SK-N-SH (cell line): ENCODE data around the gene SRXN1. TPM values are rescaled to one million over a fixed set of nuclear protein-coding genes. Genes with fewer than 3 reads are reported as not detected.

Experiments used
- CTCF ChIA-PET: fragments of 300-600, 350-600 bp; formaldehyde crosslinking; extraction: SDS; loops from one replicate; lab custom pipeline; 2021; lab: Yijun Ruan, JAX
- POLR2A ChIA-PET: fragments of 350-600 bp; sonication (Branson Sonifier 250); formaldehyde crosslinking; extraction: SDS; loops from one replicate; lab custom pipeline; 2020; ENCODE audit warnings: antibody characterized with exemption, inconsistent platforms; lab: Yijun Ruan, JAX
- DNase-seq: peaks from one replicate; pipeline ENCODE4 v3.0.0; 2012
- H2AFZ ChIP-seq: fragments of 200-600 bp; sonication (generic); 2 replicates; pipeline ENCODE4 v1.8.1; 2016; ENCODE audit warnings: antibody characterized with exemption, mild to moderate bottlenecking, low read depth
- H3F3A ChIP-seq: fragments of 200-600 bp; sonication (generic); replicated peaks from 2 replicates; pipeline ENCODE3; 2016; ENCODE audit warnings: antibody characterized with exemption, mild to moderate bottlenecking; ENCODE audit not compliant: insufficient read depth
- H3K27ac ChIP-seq, 2 experiments: fragments of 200-500 bp in 1 of 2; fragments of 200-600 bp in 1 of 2; sonication (Bioruptor generic) in 1 of 2; sonication (generic), shearing (Covaris generic) in 1 of 2; 2 replicates each; pipeline versions ENCODE4 v1.5.1 to v1.6.1; 2014 to 2016; ENCODE audit warnings: low read depth in 2 of 2, inconsistent platforms in 1 of 2, low read length in 1 of 2, mild to moderate bottlenecking in 1 of 2, mixed read lengths in 1 of 2
- H3K27me3 ChIP-seq: fragments of 200-600 bp; sonication (generic), shearing (Covaris generic); 2 replicates; pipeline ENCODE4 v1.6.1; 2016; ENCODE audit warnings: mixed run types; ENCODE audit not compliant: insufficient read depth
- H3K36me3 ChIP-seq, 2 experiments: fragments of 200-500 bp in 1 of 2; fragments of 200-600 bp in 1 of 2; sonication (Bioruptor generic) in 1 of 2; sonication (generic) in 1 of 2; replicated peaks in 1 of 2; 2 replicates each; pipeline versions ENCODE3 to v1.5.1; 2014 to 2016; ENCODE audit warnings: low read length in 1 of 2, mild to moderate bottlenecking in 1 of 2; ENCODE audit not compliant: insufficient read depth in 2 of 2, control insufficient read depth in 1 of 2
- H3K4me1 ChIP-seq, 2 experiments: fragments of 200-500 bp in 1 of 2; fragments of 200-600 bp in 1 of 2; sonication (Bioruptor generic) in 1 of 2; sonication (generic), shearing (Covaris generic) in 1 of 2; 2 replicates each; pipeline versions ENCODE4 v1.5.1 to v1.6.1; 2014 to 2016; ENCODE audit warnings: low read depth in 1 of 2, low read length in 1 of 2, mixed run types in 1 of 2; ENCODE audit not compliant: insufficient read depth in 2 of 2, control insufficient read depth in 1 of 2
- H3K4me2 ChIP-seq: fragments of 200-600 bp; sonication (generic), shearing (Covaris generic); 2 replicates; pipeline ENCODE4 v1.6.1; 2017; ENCODE audit warnings: mixed run types
- H3K4me3 ChIP-seq, 2 experiments: fragments of 200-500 bp in 1 of 2; fragments of 200-600 bp in 1 of 2; sonication (Bioruptor generic) in 1 of 2; sonication (generic), shearing (Covaris generic) in 1 of 2; 2 replicates each; pipeline versions ENCODE4 v1.5.1 to v1.8.1; 2014 to 2016; ENCODE audit warnings: low read depth in 2 of 2, inconsistent platforms in 1 of 2, low read length in 1 of 2, mild to moderate bottlenecking in 1 of 2, mixed read lengths in 1 of 2, moderate library complexity in 1 of 2
- H3K79me2 ChIP-seq: fragments of 200-600 bp; sonication (generic); 2 replicates; pipeline ENCODE4 v1.8.1; 2017; ENCODE audit warnings: mild to moderate bottlenecking; ENCODE audit not compliant: insufficient read depth
- H3K9ac ChIP-seq: fragments of 200-600 bp; sonication (generic); 2 replicates; pipeline ENCODE4 v1.6.1; 2017; ENCODE audit warnings: mixed run types
- H3K9me2 ChIP-seq: fragments of 200-600 bp; sonication (generic); 2 replicates; pipeline ENCODE4 v1.6.1; 2017; ENCODE audit warnings: mixed run types
- H3K9me3 ChIP-seq: fragments of 200-600 bp; sonication (generic); 2 replicates; pipeline ENCODE4 v1.6.1; 2017; ENCODE audit warnings: mixed run types, mild to moderate bottlenecking, moderate library complexity
- H4K20me1 ChIP-seq: fragments of 200-600 bp; sonication (generic); 2 replicates; pipeline ENCODE4 v1.6.1; 2017; ENCODE audit warnings: mild to moderate bottlenecking, mixed run types; ENCODE audit not compliant: insufficient read depth
- CHD2 ChIP-seq: fragments of 150-350 bp; IDR thresholded peaks from 2 replicates; pipeline ENCODE4 v1.6.1; 2018; ENCODE audit warnings: low read length; ENCODE audit not compliant: partially characterized antibody
- CTCF ChIP-seq: fragments of 200-600 bp; sonication (generic); IDR thresholded peaks from 2 replicates; pipeline ENCODE4 v1.6.1; 2017; ENCODE audit warnings: antibody characterized with exemption, mild to moderate bottlenecking, moderate library complexity
- EP300 ChIP-seq, 2 experiments: IDR thresholded peaks; 2 replicates each; pipeline versions ENCODE4 v1.4.0 to v1.6.1; 2012; ENCODE audit warnings: borderline replicate concordance in 1 of 2, low read depth in 1 of 2, low read length in 1 of 2
- FOXJ3 ChIP-seq: sonication (generic); formaldehyde crosslinking; IDR thresholded peaks from 2 replicates; pipeline ENCODE4 v1.5.1; 2020; ENCODE audit warnings: mild to moderate bottlenecking, missing genetic modification reagents
- FOXM1 ChIP-seq: IDR thresholded peaks from 2 replicates; pipeline ENCODE4 v1.4.0; 2012; ENCODE audit warnings: low read depth, mild to moderate bottlenecking
- GABPA ChIP-seq: IDR thresholded peaks from 2 replicates; pipeline ENCODE4 v1.4.0; 2012; ENCODE audit warnings: low read depth, mild to moderate bottlenecking
- GATA2 ChIP-seq: sonication (generic); formaldehyde crosslinking; IDR thresholded peaks from 2 replicates; pipeline ENCODE4 v1.5.0; 2020; ENCODE audit warnings: mild to moderate bottlenecking, missing genetic modification reagents
- JUND ChIP-seq: IDR thresholded peaks from 2 replicates; pipeline ENCODE4 v1.4.0; 2012
- MXI1 ChIP-seq: IDR thresholded peaks from 2 replicates; pipeline ENCODE4 v1.6.1; 2012; ENCODE audit warnings: mild to moderate bottlenecking, low read depth, low read length, improper control_type of control experiment
- NFIC ChIP-seq: IDR thresholded peaks from 2 replicates; pipeline ENCODE4 v1.4.0; 2012; ENCODE audit warnings: borderline replicate concordance
- POLR2AphosphoS5 ChIP-seq: IDR thresholded peaks from 2 replicates; pipeline ENCODE4 v1.6.1; 2012; ENCODE audit warnings: low read depth, low read length
- RAD21 ChIP-seq: IDR thresholded peaks from 2 replicates; pipeline ENCODE4 v1.6.1; 2012; ENCODE audit warnings: mild to moderate bottlenecking, low read length
- RCOR1 ChIP-seq: fragments of 150-350 bp; IDR thresholded peaks from 2 replicates; pipeline ENCODE4 v1.6.1; 2017; ENCODE audit warnings: antibody characterized with exemption, low read length
- REST ChIP-seq: IDR thresholded peaks from 2 replicates; pipeline ENCODE4 v1.6.1; 2012; ENCODE audit warnings: mild to moderate bottlenecking, low read depth, low read length, moderate library complexity
- RXRA ChIP-seq: IDR thresholded peaks from 2 replicates; pipeline ENCODE4 v1.4.0; 2012; ENCODE audit warnings: low read depth, mild to moderate bottlenecking, borderline replicate concordance
- SIN3A ChIP-seq: IDR thresholded peaks from 2 replicates; pipeline ENCODE4 v1.6.1; 2012; ENCODE audit warnings: low read depth, mild to moderate bottlenecking, low read length, moderate library complexity, borderline replicate concordance
- SMC3 ChIP-seq: IDR thresholded peaks from 2 replicates; pipeline ENCODE4 v1.6.1; 2012; ENCODE audit warnings: low read depth, low read length, improper control_type of control experiment
- TCF12 ChIP-seq: IDR thresholded peaks from 2 replicates; pipeline ENCODE4 v1.4.0; 2012
- TEAD4 ChIP-seq: IDR thresholded peaks from 2 replicates; pipeline ENCODE4 v1.4.0; 2012; ENCODE audit warnings: mild to moderate bottlenecking, borderline replicate concordance; ENCODE audit not compliant: insufficient read depth
- ZBTB33 ChIP-seq: IDR thresholded peaks from 2 replicates; pipeline ENCODE4 v1.4.0; 2012; ENCODE audit warnings: low read depth, borderline replicate concordance
- WGBS: methylation state at CpG from one replicate; pipeline ENCODE4 v1.1.6; 2017; ENCODE audit warnings: low lambda C conversion rate; 5-methylcytosine and 5-hydroxymethylcytosine counted together
- polyA plus RNA-seq, 3 experiments: library from polyadenylated mRNA; depleted of rRNA; stranded (reverse); fragments of >200 nt; gene quantifications; 2 replicates each; pipeline ENCODE4 v1.2.3, GENCODE V29; 2012

The SRXN1 gene
- polyA plus RNA-seq, 1 of the 3 experiments (the other 2 are of a cell fraction) = 26.2 TPM

- POLR2A ChIA-PET = no interaction called here
- H3K79me2 ChIP-seq = no peaks in the 10 kb centered on the region
- CTCF ChIA-PET = interaction anchor here (0.7 to 4.9 kb wide), 4 partner anchors 15 to 115 kb away, joined by 3 to 23 read pairs (median 4); no protein-coding TSS in a partner anchor
- H4K20me1 ChIP-seq = no peaks in the 10 kb centered on the region
- no peaks in the 10 kb centered on the region for H3K4me1 ChIP-seq
- H2AFZ ChIP-seq = no peak overlapping the region
- H3F3A ChIP-seq = no peaks in the 10 kb centered on the region
- no peaks in the 10 kb centered on the region for H3K9me2 ChIP-seq
- H3K36me3 ChIP-seq = no peaks in the 10 kb centered on the region
- no peaks in the 10 kb centered on the region for H3K9me3 ChIP-seq
- TF ChIP-seq EP300 (IDR thresholded peaks at IDR 0.05; ENCODE audit: borderline replicate concordance in 1 of 2, low read depth in 1 of 2, low read length in 1 of 2) = no peak
- no peak for TF ChIP-seq NFIC
- TF ChIP-seq ZBTB33 = no peak
- TF ChIP-seq SMC3 = no peak
- no peak for TF ChIP-seq GABPA
- TF ChIP-seq TCF12 = no peak
- no peak for TF ChIP-seq CTCF
- no peak for TF ChIP-seq FOXM1
- no peak for TF ChIP-seq POLR2AphosphoS5
- no peak for TF ChIP-seq REST
- TF ChIP-seq FOXJ3 = no peak
- TF ChIP-seq JUND = no peak
- no peak for TF ChIP-seq SIN3A
- no peak for TF ChIP-seq MXI1
- TF ChIP-seq TEAD4 = no peak
- TF ChIP-seq GATA2 (CRISPR knock-in tag) = no peak
- no peak for TF ChIP-seq RXRA
- no peak for TF ChIP-seq CHD2
- no peak for TF ChIP-seq RAD21
- TF ChIP-seq RCOR1 = no peak
- DNase-seq = no peak
- H3K27ac ChIP-seq = no peak overlapping the region
- H3K27me3 ChIP-seq = no peaks in the 10 kb centered on the region
- H3K9ac ChIP-seq = no peak overlapping the region
- H3K4me3 ChIP-seq = no peak overlapping the region
- no peak overlapping the region for H3K4me2 ChIP-seq
- 18% methylated on average over 4 of the region's 4 CpGs for WGBS
These were observed 29.3 kb downstream of the SRXN1 start for GRCh38 chr20:623704-624103.
